SU-DHL-6 (cell line): Measurements from ENCODE around the gene DUSP16.

Experiments used
- EZH2phosphoT487 ChIP-seq: fragments of 200-600 bp; sonication (generic), shearing (Covaris generic); conservative IDR thresholded peaks from 2 replicates; pipeline ENCODE4 v1.6.1; 2018; ENCODE audit warnings: mild to moderate bottlenecking, antibody characterized with exemption, low read length, moderate library complexity, mixed read lengths
- TF ChIP-seq, protein P1 (sequence below): fragments of 200-600 bp; sonication (generic); IDR thresholded peaks from one replicate; pipeline ENCODE4 v1.5.1; 2017; ENCODE audit warnings: antibody characterized with exemption, mild to moderate bottlenecking, low read length, moderate library complexity; ENCODE audit not compliant: insufficient read depth, poor library complexity, severe bottlenecking

DNA sequence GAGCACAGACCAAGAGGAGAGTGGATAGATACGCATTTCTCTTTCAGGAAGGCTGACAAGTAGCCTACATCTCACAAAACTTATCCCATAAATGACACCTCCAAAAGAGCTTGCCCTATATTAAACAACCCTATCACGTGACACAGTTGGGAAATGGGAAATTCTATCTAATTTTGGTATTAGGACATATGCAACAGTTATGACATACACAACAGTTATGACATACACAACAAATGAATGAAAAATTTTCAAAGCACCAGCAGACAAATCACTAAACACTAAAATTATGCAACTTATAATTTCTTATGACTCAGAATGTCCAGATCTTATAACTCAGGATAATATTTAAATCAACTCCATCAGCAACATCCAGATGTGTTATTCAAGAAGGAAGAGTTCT, 54.1 kb downstream of the DUSP16 start:
- TF ChIP-seq, protein P1, sequence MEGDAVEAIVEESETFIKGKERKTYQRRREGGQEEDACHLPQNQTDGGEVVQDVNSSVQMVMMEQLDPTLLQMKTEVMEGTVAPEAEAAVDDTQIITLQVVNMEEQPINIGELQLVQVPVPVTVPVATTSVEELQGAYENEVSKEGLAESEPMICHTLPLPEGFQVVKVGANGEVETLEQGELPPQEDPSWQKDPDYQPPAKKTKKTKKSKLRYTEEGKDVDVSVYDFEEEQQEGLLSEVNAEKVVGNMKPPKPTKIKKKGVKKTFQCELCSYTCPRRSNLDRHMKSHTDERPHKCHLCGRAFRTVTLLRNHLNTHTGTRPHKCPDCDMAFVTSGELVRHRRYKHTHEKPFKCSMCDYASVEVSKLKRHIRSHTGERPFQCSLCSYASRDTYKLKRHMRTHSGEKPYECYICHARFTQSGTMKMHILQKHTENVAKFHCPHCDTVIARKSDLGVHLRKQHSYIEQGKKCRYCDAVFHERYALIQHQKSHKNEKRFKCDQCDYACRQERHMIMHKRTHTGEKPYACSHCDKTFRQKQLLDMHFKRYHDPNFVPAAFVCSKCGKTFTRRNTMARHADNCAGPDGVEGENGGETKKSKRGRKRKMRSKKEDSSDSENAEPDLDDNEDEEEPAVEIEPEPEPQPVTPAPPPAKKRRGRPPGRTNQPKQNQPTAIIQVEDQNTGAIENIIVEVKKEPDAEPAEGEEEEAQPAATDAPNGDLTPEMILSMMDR = no peak
- TF ChIP-seq EZH2phosphoT487 = no peak
